ENCODE measurements around the gene PDE4B. TPM values are rescaled to one million over a fixed set of nuclear protein-coding genes. Genes with fewer than 3 reads are reported as not detected.

The PDE4B gene
- polyA plus RNA-seq, 2 of the 4 experiments (the other 2 are of a cell fraction): 20.2 to 56.8 TPM

GRCh38 chr1:66296370-66296769 lies 503.7 kb downstream of the PDE4B start:
- ATAC-seq: no peak
- 96% methylated on average over 1 of the region's 1 CpG for WGBS (ENCODE audit: missing lambda C conversion rate)
- Histone ChIP-seq H3K27ac (peak overlapping the region; percentile 84; a peak in 5 of 6 replicates), H3K9me3 (no peaks in the 10 kb centered on the region), H3K4me1 (peaks cover 88% of the 10 kb centered on the region), H3K4me2 (no peak overlapping the region; the same call in 1 of the 3 replicates), H3K4me3 (no peak overlapping the region)
- TF ChIP-seq ZC3H11A (IDR thresholded peaks at IDR 0.05) (no peak), HOXB13 (CRISPR knock-in tag; IDR thresholded peaks at IDR 0.05; ENCODE audit: low read depth) (no peak), CHD4 (IDR thresholded peaks at IDR 0.05; ENCODE audit: borderline replicate concordance) (no peak)
- FAIRE-seq: no peak
- no peak for DNase-seq (ENCODE audit: low read depth in 1 of 2, low spot score in 1 of 2)
- CTCF ChIA-PET: interaction anchor here (0.7 to 1.8 kb wide), 4 partner anchors 9 to 207 kb away, joined by 3 read pairs; no protein-coding TSS in a partner anchor
- POLR2A ChIA-PET: no interaction called here

- peaks cover 85% of the 10 kb centered on the region for H3K4me1 ChIP-seq
- ATAC-seq (no peak), FAIRE-seq (no peak), DNase-seq (ENCODE audit: low read depth in 1 of 2, low spot score in 1 of 2) (no peak)
- H3K4me3 ChIP-seq: no peak overlapping the region
- WGBS (ENCODE audit: missing lambda C conversion rate): 72% methylated on average over 6 of the region's 6 CpGs
- no peaks in the 10 kb centered on the region for H3K9me3 ChIP-seq
- TF ChIP-seq REST (IDR thresholded peaks at IDR 0.05): no peak
- TF ChIP-seq CHD4 (IDR thresholded peaks at IDR 0.05; ENCODE audit: borderline replicate concordance): no peak
- no peak for TF ChIP-seq KDM5A (IDR thresholded peaks at IDR 0.05)
- no peak for TF ChIP-seq POLR2A (IDR thresholded peaks at IDR 0.05; ENCODE audit: low read length)
- TF ChIP-seq ZC3H11A (IDR thresholded peaks at IDR 0.05): no peak
- TF ChIP-seq HOXA7 (CRISPR knock-in tag; IDR thresholded peaks at IDR 0.05): no peak
- TF ChIP-seq KDM1A (IDR thresholded peaks at IDR 0.05; ENCODE audit: low read depth): no peak
- no peak for TF ChIP-seq EP300 (IDR thresholded peaks at IDR 0.05)
- TF ChIP-seq HOXB13 (CRISPR knock-in tag; IDR thresholded peaks at IDR 0.05; ENCODE audit: low read depth): no peak
- no peak for TF ChIP-seq EHMT2 (IDR thresholded peaks at IDR 0.05; ENCODE audit: low read depth)
- TF ChIP-seq JUN (IDR thresholded peaks at IDR 0.05): no peak
- TF ChIP-seq ZSCAN20 (CRISPR knock-in tag; IDR thresholded peaks at IDR 0.05): no peak
- TF ChIP-seq ZNF302 (CRISPR knock-in tag; IDR thresholded peaks at IDR 0.05): no peak
- peak overlapping the region; percentile 42 to 84; a peak in 4 of 6 replicates for H3K27ac ChIP-seq
- peak overlapping the region; percentile 38; the same call in 2 of the 3 replicates for H3K4me2 ChIP-seq
- CTCF ChIA-PET: interaction anchor here (1.0 to 1.8 kb wide), 2 partner anchors 26 to 207 kb away, joined by 3 read pairs; no protein-coding TSS in a partner anchor
- POLR2A ChIA-PET: no interaction called here
Measured at GRCh38 chr1:66296951-66297350, 504.3 kb downstream of the PDE4B start.

GRCh38 chr1:66298464-66298863 lies 505.8 kb downstream of the PDE4B start:
- FAIRE-seq (no peak), DNase-seq (ENCODE audit: low read depth in 1 of 2, low spot score in 1 of 2) (no peak), ATAC-seq (no peak)
- 63% methylated on average over 1 of the region's 1 CpG for WGBS (ENCODE audit: missing lambda C conversion rate)
- no peak overlapping the region for H3K4me3 ChIP-seq
- no peak for TF ChIP-seq SREBF2 (IDR thresholded peaks at IDR 0.05)
- no peak for TF ChIP-seq RCOR1 (IDR thresholded peaks at IDR 0.05; ENCODE audit: low read depth, low read length)
- no peak for TF ChIP-seq ZC3H11A (IDR thresholded peaks at IDR 0.05)
- peak overlapping the region; percentile 19 to 57; a peak in 3 of 6 replicates for H3K27ac ChIP-seq
- POLR2A ChIA-PET: interaction anchor here (0.6 kb wide), 1 partner anchor 88 kb away, joined by 3 read pairs; no protein-coding TSS in a partner anchor
- CTCF ChIA-PET: interaction anchor here (1.1 kb wide), 1 partner anchor 21 kb away, joined by 3 read pairs; no protein-coding TSS in a partner anchor
- H3K4me2 ChIP-seq: peak overlapping the region; percentile 38
- H3K9me3 ChIP-seq: no peaks in the 10 kb centered on the region
- H3K4me1 ChIP-seq: peaks cover 77% of the 10 kb centered on the region

- Histone ChIP-seq H3K4me3 (no peak overlapping the region), H3K4me1 (peaks cover 58% of the 10 kb centered on the region), H3K27ac (peak overlapping the region; percentile 49 to 76; a peak in 5 of 6 replicates), H3K4me2 (peak overlapping the region; percentile 66), H3K9me3 (no peaks in the 10 kb centered on the region)
- ATAC-seq (peak in 1 of 2 experiments; percentile 31; a peak in 1 of 6 replicates), FAIRE-seq (no peak), DNase-seq (ENCODE audit: low read depth in 1 of 2, low spot score in 1 of 2) (no peak)
- CTCF ChIA-PET: interaction anchor here (0.6 to 1.4 kb wide), 4 partner anchors 13 to 152 kb away, joined by 3 to 5 read pairs (median 3); no protein-coding TSS in a partner anchor
- 71% methylated on average over 7 of the region's 7 CpGs for WGBS (ENCODE audit: missing lambda C conversion rate)
- POLR2A ChIA-PET: no interaction called here
- TF ChIP-seq EHF (CRISPR knock-in tag; IDR thresholded peaks at IDR 0.05) (no peak), CEBPB (IDR thresholded peaks at IDR 0.05) (peak in 1 of 2 experiments; percentile 22; a peak in 1 of 4 replicates)
Measured at GRCh38 chr1:66300280-66300971, 507.7 kb downstream of the PDE4B start.

Measured in A549 (cell line).